H9 (cell line): ENCODE measurements around the gene NFIX. TPM values are rescaled to one million over a fixed set of nuclear protein-coding genes. Genes with fewer than 3 reads are reported as not detected.

ENCODE experiments used
- DNase-seq: peaks from one replicate; pipeline ENCODE4 v3.0.0-alpha.2; 2017
- H2AFZ ChIP-seq: one replicate; pipeline ENCODE4 v1.6.1; 2013; ENCODE audit warnings: mild to moderate bottlenecking, low read length, control low read depth, moderate library complexity
- H2AK5ac ChIP-seq: 2 replicates; pipeline ENCODE4 v1.6.1; 2013; ENCODE audit warnings: low read length, control low read depth, mixed read lengths; ENCODE audit not compliant: insufficient read length
- H2BK120ac ChIP-seq: one replicate; pipeline ENCODE4 v1.6.1; 2013; ENCODE audit warnings: low read depth, mild to moderate bottlenecking, low read length, control low read depth, inconsistent platforms; ENCODE audit not compliant: poor library complexity, severe bottlenecking
- H2BK12ac ChIP-seq: 2 replicates; pipeline ENCODE4 v1.6.1; 2013; ENCODE audit warnings: low read length, control low read depth, mixed read lengths, low read depth; ENCODE audit not compliant: insufficient read length
- H2BK15ac ChIP-seq: 2 replicates; pipeline ENCODE4 v1.6.1; 2013; ENCODE audit warnings: low read depth, low read length, control low read depth
- H2BK20ac ChIP-seq: one replicate; pipeline ENCODE4 v1.6.1; 2013; ENCODE audit warnings: low read depth, mild to moderate bottlenecking, low read length, control low read depth, inconsistent platforms; ENCODE audit not compliant: poor library complexity, severe bottlenecking
- H2BK5ac ChIP-seq: 2 replicates; pipeline ENCODE4 v1.6.1; 2013; ENCODE audit warnings: low read length, control low read depth, mixed read lengths; ENCODE audit not compliant: insufficient read length
- H3K14ac ChIP-seq: 2 replicates; pipeline ENCODE4 v1.6.1; 2013; ENCODE audit warnings: low read length, control low read depth; ENCODE audit not compliant: insufficient read depth
- H3K18ac ChIP-seq: 2 replicates; pipeline ENCODE4 v1.6.1; 2013; ENCODE audit warnings: low read depth, mild to moderate bottlenecking, mixed read lengths, low read length, control low read depth; ENCODE audit not compliant: insufficient read length
- H3K23ac ChIP-seq: 2 replicates; pipeline ENCODE4 v1.6.1; 2013; ENCODE audit warnings: low read length, control low read depth, mixed read lengths, low read depth; ENCODE audit not compliant: insufficient read length
- H3K23me2 ChIP-seq: 2 replicates; pipeline ENCODE4 v1.6.1; 2013; ENCODE audit warnings: low read depth, mild to moderate bottlenecking, mixed read lengths, low read length, control low read depth; ENCODE audit not compliant: insufficient read length, poor library complexity, severe bottlenecking
- H3K27ac ChIP-seq: 2 replicates; pipeline ENCODE4 v1.5.1; 2013; ENCODE audit warnings: low read length, control low read depth, mixed read lengths, low read depth; ENCODE audit not compliant: insufficient read length
- H3K27me3 ChIP-seq: 2 replicates; pipeline ENCODE4 v1.6.1; 2013; ENCODE audit warnings: low read length, control low read depth, inconsistent platforms; ENCODE audit not compliant: insufficient read depth
- H3K4ac ChIP-seq: 2 replicates; pipeline ENCODE4 v1.6.1; 2013; ENCODE audit warnings: low read depth, mild to moderate bottlenecking, control low read depth, inconsistent platforms, low read length, moderate library complexity
- H3K4me1 ChIP-seq: 2 replicates; pipeline ENCODE4 v1.6.1; 2013; ENCODE audit warnings: low read length, control low read depth, inconsistent platforms; ENCODE audit not compliant: insufficient read depth
- H3K4me2 ChIP-seq: 2 replicates; pipeline ENCODE4 v1.6.1; 2013; ENCODE audit warnings: low read length, control low read depth, mixed read lengths; ENCODE audit not compliant: insufficient read length, insufficient read depth
- H3K56ac ChIP-seq: 2 replicates; pipeline ENCODE4 v1.6.1; 2013; ENCODE audit warnings: low read depth, mild to moderate bottlenecking, mixed read lengths, low read length, control low read depth; ENCODE audit not compliant: insufficient read length
- H3K79me1 ChIP-seq: 2 replicates; pipeline ENCODE4 v1.6.1; 2013; ENCODE audit warnings: low read depth, mild to moderate bottlenecking, moderate library complexity, low read length, control low read depth, inconsistent platforms; ENCODE audit not compliant: insufficient read depth, poor library complexity, severe bottlenecking
- H3K79me2 ChIP-seq: 2 replicates; pipeline ENCODE4 v1.6.1; 2013; ENCODE audit warnings: low read length, control low read depth, inconsistent platforms; ENCODE audit not compliant: insufficient read depth
- H3K9ac ChIP-seq: 2 replicates; pipeline ENCODE4 v1.6.1; 2013; ENCODE audit warnings: low read length, control low read depth, mixed read lengths; ENCODE audit not compliant: insufficient read length; ENCODE audit errors: extremely low read depth
- H3K9me3 ChIP-seq: one replicate; pipeline ENCODE4 v1.6.1; 2013; ENCODE audit warnings: low read depth, low read length, inconsistent platforms; ENCODE audit not compliant: control insufficient read depth
- H3T11ph ChIP-seq: one replicate; pipeline ENCODE4 v1.6.1; 2013; ENCODE audit warnings: mild to moderate bottlenecking, low read length, control low read depth, inconsistent platforms
- H4K20me1 ChIP-seq: one replicate; pipeline ENCODE4 v1.6.1; 2013; ENCODE audit not compliant: control insufficient read depth, insufficient read length, insufficient read depth
- H4K5ac ChIP-seq: 2 replicates; pipeline ENCODE4 v1.6.1; 2013; ENCODE audit warnings: low read depth, mild to moderate bottlenecking, mixed read lengths, low read length, control low read depth; ENCODE audit not compliant: insufficient read length
- H4K8ac ChIP-seq: replicated peaks from 2 replicates; pipeline ENCODE4 v1.6.1; 2013; ENCODE audit warnings: low read length, control low read depth, mixed read lengths, low read depth; ENCODE audit not compliant: insufficient read length
- H4K91ac ChIP-seq: 2 replicates; pipeline ENCODE4 v1.6.1; 2013; ENCODE audit warnings: low read depth, mild to moderate bottlenecking, moderate library complexity, mixed read lengths, low read length, control low read depth; ENCODE audit not compliant: insufficient read length
- H3K27ac Mint-ChIP-seq, 3 experiments: 2 replicates in 2 of 3; 3 replicates in 1 of 3; pipeline ENCODE4 v1.8.0; 2020 to 2021; ENCODE audit warnings: mixed read lengths in 3 of 3, mild to moderate bottlenecking in 1 of 3, moderate library complexity in 1 of 3
- H3K27me3 Mint-ChIP-seq: 2 replicates; pipeline ENCODE4 v1.8.0; 2021; ENCODE audit warnings: low read depth, mild to moderate bottlenecking, moderate library complexity, mixed read lengths
- H3K36me3 Mint-ChIP-seq, 3 experiments: 2 replicates in 2 of 3; 3 replicates in 1 of 3; pipeline ENCODE4 v1.8.0; 2020 to 2021; ENCODE audit warnings: low read depth in 3 of 3, mixed read lengths in 3 of 3; ENCODE audit not compliant: insufficient read depth in 1 of 3
- H3K4me1 Mint-ChIP-seq, 2 experiments: 2 replicates each; pipeline ENCODE4 v1.8.0; 2020; ENCODE audit warnings: mixed read lengths in 2 of 2
- H3K4me3 Mint-ChIP-seq, 2 experiments: 2 replicates in 1 of 2; 3 replicates in 1 of 2; pipeline ENCODE4 v1.8.0; 2020 to 2021; ENCODE audit warnings: mild to moderate bottlenecking in 2 of 2, mixed read lengths in 2 of 2, moderate library complexity in 1 of 2
- H3K9me3 Mint-ChIP-seq, 2 experiments: 2 replicates in 1 of 2; 3 replicates in 1 of 2; pipeline ENCODE4 v1.8.0; 2020; ENCODE audit warnings: mild to moderate bottlenecking in 2 of 2, mixed read lengths in 2 of 2, moderate library complexity in 1 of 2
- CTCF ChIP-seq: fragments of 200-600 bp; sonication (generic); conservative IDR thresholded peaks from 3 replicates; pipeline ENCODE4 v1.8.0; 2021; ENCODE audit warnings: antibody characterized with exemption, mild to moderate bottlenecking
- WGBS: extraction: QIAGEN DNeasy Blood & Tissue Kit; methylation state at CpG from one replicate; pipeline ENCODE4 v1.1.7; 2013; ENCODE audit warnings: missing lambda C conversion rate, low lambda C conversion rate, mixed read lengths; ENCODE audit not compliant: insufficient read length; ENCODE audit errors: extremely low coverage; 5-methylcytosine and 5-hydroxymethylcytosine counted together
- total RNA-seq: library from RNA; stranded (reverse); gene quantifications from 2 replicates; pipeline ENCODE4 v1.2.1, GENCODE V29; 2021

NFIX gene
- total RNA-seq, 1 experiment from 2014 or later, result 0.31 TPM

GRCh38 chr19:13022111-13022858, 27.0 kb downstream of the NFIX start:
- WGBS, result no CpG with 5 or more reads among the region's 22 CpGs
- Mint-ChIP-seq H3K9me3 (peaks cover 3 to 19% of the 10 kb centered on the region in 2 experiments; a peak in 2 of 5 replicates), H3K27ac (no peak overlapping the region), H3K36me3 (no peaks in the 10 kb centered on the region), H3K27me3 (peaks cover 100% of the 10 kb centered on the region), H3K4me3 (no peak overlapping the region; a peak in 1 of 5 replicates), H3K4me1 (peaks cover 43 to 82% of the 10 kb centered on the region in 2 experiments)
- DNase-seq, result no peak
- H2BK5ac ChIP-seq, result no peak overlapping the region
- H3K14ac ChIP-seq, result no peak overlapping the region
- no peak overlapping the region for H4K5ac ChIP-seq
- H3K23me2 ChIP-seq, result peaks cover 7% of the 10 kb centered on the region
- no peak overlapping the region for H2BK12ac ChIP-seq
- no peak overlapping the region for H3K18ac ChIP-seq
- peaks cover 4% of the 10 kb centered on the region for H3K4me1 ChIP-seq
- no peak overlapping the region for H2BK120ac ChIP-seq
- no peak overlapping the region for H2BK20ac ChIP-seq
- no peak overlapping the region for H3K56ac ChIP-seq
- H3K4ac ChIP-seq, result no peak overlapping the region
- peaks cover 83% of the 10 kb centered on the region for H3K27me3 ChIP-seq
- H2BK15ac ChIP-seq, result no peak overlapping the region
- no peak overlapping the region for H2AFZ ChIP-seq
- no peaks in the 10 kb centered on the region for H3K79me1 ChIP-seq
- no peaks in the 10 kb centered on the region for H3K79me2 ChIP-seq
- peak overlapping the region; percentile 36 for H3K4me2 ChIP-seq
- TF ChIP-seq CTCF, result no peak
- no peak overlapping the region for H3T11ph ChIP-seq
- H4K20me1 ChIP-seq, result no peaks in the 10 kb centered on the region
- no peak overlapping the region for H3K9ac ChIP-seq
- no peaks in the 10 kb centered on the region for H3K9me3 ChIP-seq
- no peak overlapping the region for H3K27ac ChIP-seq
- H4K91ac ChIP-seq, result no peak overlapping the region
- no peak overlapping the region for H2AK5ac ChIP-seq
- H4K8ac ChIP-seq, result no peak overlapping the region
- no peak overlapping the region for H3K23ac ChIP-seq
